CD4-positive, alpha-beta T cell treated with Interleukin-6 at 100 ng/mL for 8 hours (primary cell): ENCODE data around the gene CEP95.

Experiments
- DNase-seq: peaks from one replicate; pipeline ENCODE4 v3.0.0-alpha.2; 2020; ENCODE audit warnings: mixed read lengths, low spot score

Gene CEP95

DNA sequence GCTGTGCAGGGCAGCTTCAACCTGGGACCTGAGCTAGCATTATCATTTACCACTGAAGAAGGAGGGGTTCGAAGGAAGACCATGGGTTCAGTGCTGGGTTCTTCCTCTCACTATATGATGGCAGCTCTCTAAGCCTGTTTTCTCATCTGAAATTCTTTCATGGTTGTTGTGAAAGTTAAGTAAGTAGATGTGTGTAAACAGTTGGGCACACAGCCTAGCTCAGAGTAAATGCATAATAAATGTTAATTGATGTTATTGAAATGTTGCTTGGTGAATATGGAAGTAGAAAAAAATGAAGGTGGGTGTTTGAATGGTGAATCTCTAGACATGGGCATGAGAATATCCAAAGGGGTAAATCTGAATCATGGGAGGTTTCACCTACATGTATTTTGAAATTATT lies 9.1 kb downstream of the CEP95 start:
- DNase-seq, result no peak

- DNase-seq, result no peak
Observed at GRCh38 chr17:64519601-64520000, 12.8 kb downstream of the CEP95 start.

DNA sequence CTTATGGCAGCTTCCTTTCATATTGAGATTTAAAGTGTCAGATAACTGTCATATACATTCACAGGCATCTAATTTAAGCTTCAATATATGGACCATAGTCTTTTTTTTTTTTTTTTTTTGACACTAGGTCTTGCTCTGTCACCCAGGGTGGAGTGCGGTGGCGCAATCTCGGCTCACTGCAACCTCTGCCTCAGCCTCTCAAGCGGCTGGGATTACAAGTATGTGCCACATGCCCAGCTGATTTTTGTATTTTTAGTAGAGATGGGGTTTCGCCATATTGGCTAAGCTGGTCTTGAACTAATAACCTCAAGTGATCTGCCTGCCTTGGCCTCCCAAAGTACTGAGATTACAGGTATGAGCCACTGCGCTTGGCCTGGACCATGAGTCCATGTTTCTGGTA lies 13.6 kb downstream of the CEP95 start:
- no peak for DNase-seq

GRCh38 chr17:64527914-64528313 lies 21.1 kb downstream of the CEP95 start:
- no peak for DNase-seq

- no peak for DNase-seq
Observed at GRCh38 chr17:64529221-64529620, 22.4 kb downstream of the CEP95 start.

- DNase-seq, result no peak
Observed at GRCh38 chr17:64531955-64532371, 25.2 kb downstream of the CEP95 start.

- DNase-seq, result no peak
Observed at GRCh38 chr17:64532409-64532808, 25.6 kb downstream of the CEP95 start.

GRCh38 chr17:64533784-64534183 lies 27.0 kb downstream of the CEP95 start:
- DNase-seq, result no peak

- DNase-seq, result no peak
Observed at GRCh38 chr17:64534187-64534586, 27.4 kb downstream of the CEP95 start.

DNA sequence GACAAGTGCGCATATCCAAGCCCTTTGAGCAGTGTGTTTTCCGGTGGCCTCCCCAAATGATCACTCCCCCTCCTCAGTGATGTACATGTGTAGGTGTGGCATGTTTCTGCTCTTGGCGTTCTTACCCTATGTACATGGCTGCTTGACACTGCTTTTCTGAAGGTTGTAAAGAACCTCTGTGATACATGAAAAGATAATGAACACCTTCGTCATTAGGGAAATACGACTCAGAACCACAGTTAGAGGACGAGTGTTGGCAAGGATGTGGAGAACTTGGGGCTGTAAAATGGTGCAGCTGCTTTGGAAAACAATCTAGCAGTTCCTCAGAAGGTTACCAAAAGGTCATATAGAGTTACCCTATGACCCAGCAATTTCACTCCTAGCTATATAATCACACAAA lies 28.6 kb downstream of the CEP95 start:
- DNase-seq, result no peak

DNA sequence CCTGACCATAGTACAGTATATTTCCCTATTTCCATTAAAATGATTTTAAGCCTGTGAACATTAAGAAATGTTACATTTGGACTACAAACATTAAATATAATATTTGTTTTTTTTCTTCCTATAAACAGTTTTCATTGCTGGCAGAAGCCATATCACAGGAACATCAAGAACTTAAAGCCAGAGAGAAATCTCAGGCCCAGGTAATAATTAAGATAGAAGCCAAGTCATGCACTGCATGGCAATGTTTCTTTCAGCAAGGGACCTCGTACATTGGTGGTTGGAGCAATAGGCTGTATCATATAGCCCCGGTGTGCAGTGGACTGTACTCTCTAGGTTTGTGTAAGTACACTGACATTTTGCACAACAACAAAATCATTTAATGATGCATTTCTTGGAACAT lies 30.1 kb downstream of the CEP95 start:
- DNase-seq, result no peak

DNA sequence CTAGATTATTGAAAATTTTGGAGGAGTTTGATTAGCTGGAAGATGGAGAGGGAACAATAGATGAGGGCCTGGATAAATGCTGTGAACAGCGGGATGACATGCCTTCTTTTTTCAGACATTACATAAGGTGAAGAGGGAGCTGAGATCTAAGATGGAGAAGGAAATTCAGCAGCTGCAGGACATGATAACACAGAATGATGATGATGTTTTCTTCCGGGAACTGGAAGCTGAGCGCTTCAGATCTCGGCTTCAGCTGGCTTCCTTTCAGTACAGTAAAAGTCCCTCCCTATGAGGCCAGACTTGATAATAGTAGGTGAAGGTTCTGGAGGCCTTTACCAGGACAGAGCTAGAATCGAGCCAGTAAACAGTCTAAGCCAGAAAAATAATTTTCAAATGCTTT lies 30.7 kb downstream of the CEP95 start:
- DNase-seq, result no peak

- no peak for DNase-seq
Observed at GRCh38 chr17:64538508-64539130, 31.8 kb downstream of the CEP95 start.

DNA sequence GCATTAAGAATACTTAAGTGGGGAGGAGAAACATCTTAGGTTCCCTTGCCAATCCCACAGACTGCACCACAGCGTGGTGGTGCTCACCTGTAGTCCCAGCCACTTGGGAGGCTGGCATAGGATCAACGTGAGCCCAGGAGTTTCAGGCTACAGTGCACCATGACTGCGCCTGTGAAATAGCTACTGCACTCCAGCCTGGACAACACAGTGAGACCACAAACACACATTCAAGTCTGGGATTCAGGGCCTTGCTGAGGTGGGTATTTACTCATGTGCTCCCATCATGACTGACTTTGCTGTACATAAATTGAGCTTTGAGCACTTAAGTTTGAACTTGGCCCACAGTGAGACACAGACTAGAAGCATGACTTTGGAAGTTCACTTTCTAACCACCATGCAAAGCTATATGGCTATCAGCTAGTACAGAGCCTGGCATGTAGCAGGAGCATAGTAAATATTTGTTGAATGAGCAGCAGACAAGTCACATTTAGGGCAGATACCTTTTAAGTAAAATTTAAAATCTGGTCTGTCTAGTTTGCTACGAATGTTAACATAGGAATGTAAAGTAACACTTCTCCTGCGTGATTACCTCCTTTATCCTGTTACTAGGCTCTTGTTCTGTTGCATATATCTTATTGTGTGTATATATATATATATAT lies 33.5 kb downstream of the CEP95 start:
- no peak for DNase-seq

GRCh38 chr17:64544742-64545141 lies 38.0 kb downstream of the CEP95 start:
- DNase-seq, result no peak

DNA sequence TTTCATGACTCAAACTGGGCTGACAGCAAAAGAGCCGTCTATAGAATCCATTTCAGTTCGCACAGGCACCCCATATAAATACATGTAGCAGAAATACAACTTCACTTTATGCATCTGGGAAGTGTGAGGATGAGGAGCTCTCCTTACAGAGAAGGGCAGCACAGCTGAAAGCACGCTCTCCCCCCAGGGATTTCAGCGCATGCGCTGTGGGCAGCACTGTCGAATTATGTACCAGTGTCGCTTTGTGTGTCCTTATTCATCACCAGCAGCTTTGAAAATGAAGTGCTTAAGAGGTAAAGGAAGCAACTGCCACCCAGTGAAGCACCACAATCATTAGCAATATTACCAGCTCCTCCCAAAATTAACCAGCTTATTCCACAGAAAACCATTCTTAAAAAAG lies 39.9 kb downstream of the CEP95 start:
- no peak for DNase-seq

DNA sequence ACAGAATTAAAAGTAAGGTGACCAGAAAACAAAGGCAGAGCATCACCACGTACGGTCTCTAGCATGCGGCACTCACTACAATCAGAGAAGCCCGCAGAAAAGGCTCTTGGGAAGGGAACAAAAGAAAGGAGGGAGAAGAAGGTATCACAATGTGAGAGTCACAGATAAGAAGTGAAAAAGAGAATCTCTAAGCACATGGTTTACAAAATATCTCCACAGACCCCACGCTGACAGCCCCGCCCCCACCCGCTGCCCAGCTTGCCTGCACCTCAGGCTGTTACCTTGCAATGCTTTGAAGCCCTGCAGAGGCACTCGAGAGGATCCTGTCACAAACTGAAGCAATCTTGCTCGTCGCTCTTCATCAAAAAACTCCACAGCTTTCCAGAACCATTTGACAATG lies 40.5 kb downstream of the CEP95 start:
- DNase-seq, result no peak

- DNase-seq, result no peak
Observed at GRCh38 chr17:64551461-64551860, 44.7 kb downstream of the CEP95 start.

- DNase-seq, result no peak
Observed at GRCh38 chr17:64554028-64554637, 47.4 kb downstream of the CEP95 start.

GRCh38 chr17:64555281-64555680 lies 48.5 kb downstream of the CEP95 start:
- no peak for DNase-seq

GRCh38 chr17:64564098-64564497 lies 57.3 kb downstream of the CEP95 start:
- no peak for DNase-seq

GRCh38 chr17:64565563-64565962 lies 58.8 kb downstream of the CEP95 start:
- no peak for DNase-seq

DNA sequence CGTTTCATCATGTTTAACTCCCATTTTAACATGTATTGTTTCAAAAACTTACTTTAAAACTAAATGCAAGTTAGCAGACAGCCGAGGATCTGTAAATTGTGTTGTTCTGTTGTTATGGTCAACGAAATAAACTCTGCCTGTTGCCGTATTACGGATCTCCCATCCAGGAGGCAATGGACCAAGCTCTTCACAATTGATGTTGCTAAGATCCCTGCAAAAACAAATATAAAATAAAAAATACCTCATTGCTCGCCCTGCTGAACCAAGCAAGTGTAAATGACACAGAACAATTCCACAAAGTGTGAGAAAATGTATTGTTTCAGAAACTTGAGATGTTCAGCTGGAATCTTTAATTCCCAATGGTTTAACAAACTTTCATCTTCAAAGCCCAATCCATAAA lies 65.0 kb downstream of the CEP95 start:
- DNase-seq, result no peak

DNA sequence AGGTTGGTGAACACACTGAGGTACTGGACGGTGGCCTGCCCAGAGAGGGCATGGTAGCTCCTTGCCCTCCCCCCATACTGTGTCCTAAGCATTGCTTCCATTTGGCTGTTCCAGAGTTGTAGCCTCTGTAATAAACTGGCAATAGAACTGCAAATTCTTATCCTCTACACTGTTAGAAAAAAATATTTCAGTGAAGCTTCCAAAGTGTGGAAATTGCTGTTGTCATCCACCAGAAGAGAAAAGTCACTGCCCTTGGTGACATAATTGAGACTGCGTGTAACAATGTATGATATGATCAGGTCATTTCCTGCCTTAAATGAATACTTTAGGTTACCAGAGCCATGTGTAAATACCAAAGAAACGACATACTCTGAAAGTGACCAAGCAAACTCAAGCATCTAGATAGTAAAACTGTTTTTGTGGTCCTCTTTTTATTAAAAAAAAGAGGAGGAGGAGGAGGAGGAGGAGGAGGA lies 65.9 kb downstream of the CEP95 start:
- no peak for DNase-seq
